ENCODE measurements around the gene PLCH2.

The PLCH2 gene, protein sequence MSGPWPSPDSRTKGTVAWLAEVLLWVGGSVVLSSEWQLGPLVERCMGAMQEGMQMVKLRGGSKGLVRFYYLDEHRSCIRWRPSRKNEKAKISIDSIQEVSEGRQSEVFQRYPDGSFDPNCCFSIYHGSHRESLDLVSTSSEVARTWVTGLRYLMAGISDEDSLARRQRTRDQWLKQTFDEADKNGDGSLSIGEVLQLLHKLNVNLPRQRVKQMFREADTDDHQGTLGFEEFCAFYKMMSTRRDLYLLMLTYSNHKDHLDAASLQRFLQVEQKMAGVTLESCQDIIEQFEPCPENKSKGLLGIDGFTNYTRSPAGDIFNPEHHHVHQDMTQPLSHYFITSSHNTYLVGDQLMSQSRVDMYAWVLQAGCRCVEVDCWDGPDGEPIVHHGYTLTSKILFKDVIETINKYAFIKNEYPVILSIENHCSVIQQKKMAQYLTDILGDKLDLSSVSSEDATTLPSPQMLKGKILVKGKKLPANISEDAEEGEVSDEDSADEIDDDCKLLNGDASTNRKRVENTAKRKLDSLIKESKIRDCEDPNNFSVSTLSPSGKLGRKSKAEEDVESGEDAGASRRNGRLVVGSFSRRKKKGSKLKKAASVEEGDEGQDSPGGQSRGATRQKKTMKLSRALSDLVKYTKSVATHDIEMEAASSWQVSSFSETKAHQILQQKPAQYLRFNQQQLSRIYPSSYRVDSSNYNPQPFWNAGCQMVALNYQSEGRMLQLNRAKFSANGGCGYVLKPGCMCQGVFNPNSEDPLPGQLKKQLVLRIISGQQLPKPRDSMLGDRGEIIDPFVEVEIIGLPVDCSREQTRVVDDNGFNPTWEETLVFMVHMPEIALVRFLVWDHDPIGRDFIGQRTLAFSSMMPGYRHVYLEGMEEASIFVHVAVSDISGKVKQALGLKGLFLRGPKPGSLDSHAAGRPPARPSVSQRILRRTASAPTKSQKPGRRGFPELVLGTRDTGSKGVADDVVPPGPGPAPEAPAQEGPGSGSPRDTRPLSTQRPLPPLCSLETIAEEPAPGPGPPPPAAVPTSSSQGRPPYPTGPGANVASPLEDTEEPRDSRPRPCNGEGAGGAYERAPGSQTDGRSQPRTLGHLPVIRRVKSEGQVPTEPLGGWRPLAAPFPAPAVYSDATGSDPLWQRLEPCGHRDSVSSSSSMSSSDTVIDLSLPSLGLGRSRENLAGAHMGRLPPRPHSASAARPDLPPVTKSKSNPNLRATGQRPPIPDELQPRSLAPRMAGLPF (N-terminal part only)

GRCh38 chr1:2476061-2476999 is at the start of gene PLCH2:
TSS of gene PLCH2 (plus strand) at chr1:2476289. CDS start at chr1:2476589, 300 bp downstream.
- no peak for DNase-seq (ENCODE audit: low read depth)

- no peak for DNase-seq (ENCODE audit: low read depth)
Observed at GRCh38 chr1:2426540-2426939, 49.5 kb upstream of the PLCH2 start.

DNA sequence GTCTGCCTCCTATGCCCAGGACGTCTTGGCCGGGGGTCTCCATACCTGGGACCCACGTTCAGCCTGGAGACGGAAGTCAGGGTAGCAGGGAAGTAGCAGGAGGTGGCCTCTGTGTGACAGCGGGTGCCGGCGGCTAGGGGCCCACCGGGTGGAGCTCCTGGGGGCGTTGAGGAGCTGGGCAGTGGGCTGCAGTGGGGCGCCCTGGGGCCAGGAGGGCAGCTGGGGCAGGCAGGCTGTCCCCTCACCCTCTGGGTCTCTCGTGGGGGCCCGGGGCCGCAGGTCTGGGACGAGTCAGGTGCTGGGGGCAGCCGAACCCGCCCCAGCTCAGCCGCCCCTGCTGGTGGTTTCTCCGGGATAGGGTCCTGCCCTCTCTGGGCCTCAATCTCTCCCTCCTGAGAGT is 49.0 kb upstream of the PLCH2 start:
- DNase-seq (ENCODE audit: low read depth) = no peak

GRCh38 chr1:2427976-2428375 is 48.1 kb upstream of the PLCH2 start:
- no peak for DNase-seq (ENCODE audit: low read depth)

- DNase-seq (ENCODE audit: low read depth) = no peak
Observed at GRCh38 chr1:2428490-2428889, 47.6 kb upstream of the PLCH2 start.

DNA sequence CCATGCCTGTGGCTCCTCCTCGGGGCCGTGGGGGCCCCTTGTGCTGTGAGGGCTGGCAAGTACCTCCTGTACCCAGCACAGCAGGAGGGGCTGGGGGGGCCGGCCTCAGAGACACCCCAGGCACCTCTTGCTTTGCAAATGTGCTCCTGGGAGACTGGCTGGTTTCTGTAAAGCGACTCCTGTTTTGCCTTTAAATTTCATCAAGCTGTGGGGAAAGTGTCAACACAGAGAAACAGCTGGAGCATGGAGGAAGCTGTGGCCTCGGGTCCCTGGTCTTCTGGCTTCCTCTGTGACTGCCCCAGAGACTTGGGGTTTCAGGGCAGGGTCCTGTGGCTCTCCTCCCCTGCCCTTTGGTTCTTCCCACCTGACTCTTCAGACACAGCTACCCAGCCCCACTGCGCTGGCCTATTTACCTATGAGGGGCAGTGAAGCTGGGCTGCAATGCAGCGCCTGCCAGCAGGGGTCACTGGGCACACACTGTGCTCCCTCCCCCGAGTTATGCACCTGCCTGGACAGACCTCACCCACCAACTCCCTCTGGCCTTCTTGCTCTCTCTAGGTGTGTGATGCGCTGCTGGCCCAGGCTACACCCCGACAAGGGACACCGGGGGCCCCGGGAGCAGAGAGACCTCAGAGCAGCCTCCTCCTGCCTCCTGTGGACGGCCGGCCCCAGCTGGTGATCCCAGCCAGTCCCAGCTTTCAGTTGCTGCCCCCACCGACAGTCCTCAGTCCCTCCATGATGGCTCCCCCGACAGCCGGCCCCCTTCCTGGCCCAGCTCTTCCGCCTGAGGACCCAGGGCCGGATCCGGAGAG is 46.1 kb upstream of the PLCH2 start:
- DNase-seq (ENCODE audit: low read depth) = no peak

- no peak for DNase-seq (ENCODE audit: low read depth)
Observed at GRCh38 chr1:2430592-2430973, 45.5 kb upstream of the PLCH2 start.

DNA sequence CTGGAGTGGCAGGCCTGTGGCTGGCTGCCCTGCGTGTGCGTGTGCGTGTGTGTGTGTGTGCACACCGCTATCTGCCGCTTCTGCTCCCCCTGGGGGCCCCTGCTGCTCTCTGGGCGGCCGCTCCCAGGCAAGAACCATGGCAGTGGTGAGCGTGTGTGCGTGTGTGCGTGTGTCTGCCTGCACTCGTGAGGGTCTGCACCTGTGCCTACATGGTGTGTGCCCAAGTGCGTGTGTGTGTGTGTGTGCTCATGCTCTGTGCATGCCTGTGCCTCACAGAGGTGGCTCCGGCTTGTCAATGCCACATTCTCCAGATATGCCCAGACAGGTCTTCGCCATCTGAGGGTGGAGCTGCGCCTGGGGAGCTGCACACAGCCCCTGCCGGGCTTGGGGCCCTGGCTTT is 45.0 kb upstream of the PLCH2 start:
- DNase-seq (ENCODE audit: low read depth) = no peak

- no peak for DNase-seq (ENCODE audit: low read depth)
Observed at GRCh38 chr1:2431518-2431917, 44.6 kb upstream of the PLCH2 start.

GRCh38 chr1:2432441-2432844 is 43.6 kb upstream of the PLCH2 start:
- no peak for DNase-seq (ENCODE audit: low read depth)

DNA sequence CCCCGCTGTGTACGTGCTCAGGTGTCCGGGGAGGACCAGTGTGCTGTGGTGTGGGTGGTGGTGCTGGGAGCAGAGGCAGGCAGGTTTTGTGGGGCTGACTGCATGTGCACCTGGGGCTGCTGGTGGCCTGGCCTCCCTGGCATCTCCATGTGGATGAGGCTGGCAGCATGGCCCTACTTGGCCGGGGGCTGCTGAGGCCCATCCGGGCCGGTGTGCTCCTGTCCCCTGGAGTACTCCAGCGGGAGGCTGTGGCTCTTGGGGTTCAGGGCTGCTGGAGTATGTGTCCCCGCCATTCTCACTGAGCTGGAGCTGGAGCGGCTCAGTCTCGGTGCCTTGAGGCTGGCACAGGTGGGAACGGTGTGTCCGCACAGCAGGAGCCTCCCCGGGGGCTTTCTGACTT is 42.9 kb upstream of the PLCH2 start:
- no peak for DNase-seq (ENCODE audit: low read depth)

DNA sequence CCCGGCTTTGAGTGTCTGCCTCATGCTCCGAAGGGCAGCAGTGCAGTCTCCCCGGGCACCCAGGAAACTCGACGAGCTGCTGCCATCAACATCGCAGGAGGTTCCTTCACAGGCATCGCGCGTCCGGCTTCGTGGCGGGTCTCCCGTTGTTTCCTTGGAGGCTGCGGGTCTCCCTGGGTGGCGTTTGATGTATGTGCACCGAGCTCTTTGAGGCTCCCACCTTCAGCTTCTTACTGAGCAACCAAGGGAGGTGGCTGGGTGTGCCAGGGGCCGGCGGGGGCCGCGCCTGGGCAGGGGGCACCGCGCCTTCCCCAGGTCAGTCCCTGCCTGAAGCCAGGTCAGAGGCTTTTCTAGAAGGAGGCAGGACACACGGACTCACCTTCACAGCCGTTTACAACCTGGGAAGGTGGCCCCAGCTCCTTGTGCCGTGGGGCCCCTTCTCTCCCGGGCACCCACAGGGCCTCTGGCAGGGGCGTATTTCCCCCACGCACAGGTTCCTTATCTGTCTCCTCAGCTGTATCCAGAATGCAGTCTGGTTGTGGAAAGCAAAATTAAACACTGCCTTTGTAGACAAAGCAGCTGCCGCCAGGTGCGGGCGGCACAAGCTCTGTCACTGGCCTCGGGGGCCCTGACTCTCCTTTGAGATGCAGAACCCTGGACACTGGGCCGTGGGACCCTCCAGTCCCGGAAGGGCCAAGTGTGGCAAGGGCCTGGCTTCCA is 42.0 kb upstream of the PLCH2 start:
- no peak for DNase-seq (ENCODE audit: low read depth)

- no peak for DNase-seq (ENCODE audit: low read depth)
Observed at GRCh38 chr1:2435091-2435490, 41.0 kb upstream of the PLCH2 start.

GRCh38 chr1:2435746-2436355 is 40.2 kb upstream of the PLCH2 start:
- no peak for DNase-seq (ENCODE audit: low read depth)

DNA sequence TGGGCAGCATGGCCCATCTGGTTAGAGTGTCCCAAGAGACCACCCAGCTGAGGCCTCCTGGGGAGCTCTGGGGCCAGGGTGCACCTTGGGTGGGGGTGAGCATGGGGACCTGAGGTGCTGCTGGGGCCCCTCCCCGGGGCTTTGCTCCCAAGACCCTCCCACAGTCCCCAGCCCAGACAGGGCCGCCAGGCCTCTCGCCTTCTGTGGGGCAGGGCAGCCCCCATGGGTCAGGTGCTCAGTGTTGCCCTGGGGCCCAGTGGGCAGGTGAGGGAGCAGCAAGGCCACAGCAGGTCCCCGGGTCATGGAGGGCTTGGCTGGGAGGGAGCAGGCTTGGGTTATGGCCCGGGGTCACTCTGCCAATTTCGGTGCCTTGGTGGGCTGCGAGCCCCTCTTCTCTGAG is 39.2 kb upstream of the PLCH2 start:
- DNase-seq (ENCODE audit: low read depth) = no peak

DNA sequence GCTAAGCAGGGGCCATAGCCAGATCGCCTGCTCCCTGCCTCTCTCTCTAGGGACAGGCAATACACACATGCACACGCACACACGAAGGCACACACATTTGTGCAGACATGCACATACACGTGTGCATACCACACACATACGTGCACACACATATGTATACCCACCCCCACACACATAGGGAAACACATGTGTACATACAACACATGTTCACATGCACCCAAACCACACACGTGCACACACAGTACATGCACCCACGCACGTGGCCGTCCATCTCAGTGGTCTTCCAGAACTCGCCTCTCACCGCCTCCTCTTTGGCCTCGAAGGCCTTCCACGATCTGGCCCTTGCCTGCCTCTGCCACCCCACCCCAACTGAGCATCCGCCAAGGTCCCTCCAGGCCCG is 38.5 kb upstream of the PLCH2 start:
- no peak for DNase-seq (ENCODE audit: low read depth)

DNA sequence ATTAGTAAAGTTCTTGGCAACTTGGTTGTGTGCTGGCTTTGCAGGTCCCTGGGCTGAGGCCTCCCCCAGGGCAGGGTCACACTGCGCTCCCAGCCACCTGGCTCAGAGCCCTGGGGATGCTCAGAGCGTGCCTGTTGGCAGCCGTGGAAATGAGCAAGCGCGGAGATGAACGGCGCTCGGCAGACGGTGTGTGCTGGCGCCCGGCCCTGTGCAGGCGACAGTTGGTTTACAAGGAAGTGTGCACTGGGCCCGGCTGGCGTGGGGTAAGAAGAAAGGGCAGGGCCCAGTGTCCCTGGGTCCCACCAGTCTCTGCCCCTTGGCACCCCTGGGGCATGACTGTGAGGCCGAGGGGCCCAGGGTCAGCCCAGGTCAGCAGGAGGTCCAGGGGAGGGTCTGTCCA is 38.1 kb upstream of the PLCH2 start:
- no peak for DNase-seq (ENCODE audit: low read depth)

- DNase-seq (ENCODE audit: low read depth) = no peak
Observed at GRCh38 chr1:2438641-2439040, 37.4 kb upstream of the PLCH2 start.

GRCh38 chr1:2439369-2439768 is 36.7 kb upstream of the PLCH2 start:
- DNase-seq (ENCODE audit: low read depth) = no peak
